ENCODE data around the gene PUDP. TPM values are rescaled to one million over a fixed set of nuclear protein-coding genes. Genes with fewer than 3 reads are reported as not detected.

The PUDP gene
- total and polyA plus RNA-seq, 12 donors = 4.3 to 29.3 (median 14.5) TPM

GRCh38 chrX:7149411-7149810 lies 1.5 kb upstream of the PUDP start:
- no peak for TF ChIP-seq CTCF (IDR thresholded peaks at IDR 0.05)
- no peak for TF ChIP-seq POLR2A (IDR thresholded peaks at IDR 0.05)
- no peak for DNase-seq
- Histone ChIP-seq H3K27me3 (no peaks in the 10 kb centered on the region), H3K9me3 (replicated peaks in 1 of 3) (no peaks in the 10 kb centered on the region), H3K4me1 (replicated peaks in 1 of 2) (peaks cover 8 to 10% of the 10 kb centered on the region in 2 donors), H3K36me3 (replicated peaks in 1 of 2) (no peaks in the 10 kb centered on the region), H3K27ac (no peak overlapping the region), H3K4me3 (no peak overlapping the region)
- intact Hi-C loops (cut with DNase I) = no loop called here
- 71 to 81% (median 74%) methylated on average over 5 of the region's 5 CpGs for WGBS, 4 donors

- Histone ChIP-seq H3K27me3 (no peaks in the 10 kb centered on the region), H3K4me3 (peak within 1 kb of the TSS; percentile 55 to 97 (median 66)), H3K36me3 (replicated peaks in 1 of 2) (no peaks in the 10 kb centered on the region), H3K4me1 (replicated peaks in 1 of 2) (peaks cover 8 to 10% of the 10 kb centered on the region in 2 donors), H3K27ac (peak within 1 kb of the TSS in 4 of 5 donors; percentile 70 to 94 (median 85)), H3K9me3 (replicated peaks in 1 of 3) (no peaks in the 10 kb centered on the region)
- peak; percentile 24 to 61 (median 48) for DNase-seq
- intact Hi-C loops (cut with DNase I) = no loop called here
- no peak for TF ChIP-seq CTCF (IDR thresholded peaks at IDR 0.05)
- peak in 1 of 2 donors; percentile 31 for TF ChIP-seq POLR2A (IDR thresholded peaks at IDR 0.05)
- WGBS, 4 donors = 0 to 1% (median 0%) methylated on average over 2 to 57 of the region's 61 CpGs
Measured at GRCh38 chrX:7147413-7147977, 458 bp downstream of the PUDP start, which contains the start of gene STS. Gene STS (plus strand): TSS chrX:7147712. CDS start chrX:7253200, 105,488 bp downstream.

- DNase-seq = no peak
- no peak for TF ChIP-seq CTCF (IDR thresholded peaks at IDR 0.05)
- no peak for TF ChIP-seq POLR2A (IDR thresholded peaks at IDR 0.05)
- Histone ChIP-seq H3K4me3 (peak overlapping the region in 2 of 4 donors; percentile 77 to 97), H3K36me3 (replicated peaks in 1 of 2) (no peaks in the 10 kb centered on the region), H3K27me3 (no peaks in the 10 kb centered on the region), H3K9me3 (replicated peaks in 1 of 3) (no peaks in the 10 kb centered on the region), H3K4me1 (replicated peaks in 1 of 2) (peaks cover 8 to 10% of the 10 kb centered on the region in 2 donors), H3K27ac (peak overlapping the region in 4 of 5 donors; percentile 37 to 94 (median 85))
- 14 to 21% (median 18%) methylated on average over 8 to 13 of the region's 13 CpGs for WGBS, 4 donors
- intact Hi-C loops (cut with DNase I) = no loop called here
Measured at GRCh38 chrX:7146703-7147412, 1.1 kb downstream of the PUDP start.

GRCh38 chrX:7146020-7146702 lies 1.8 kb downstream of the PUDP start:
- no peaks in the 10 kb centered on the region for H3K27me3 ChIP-seq
- no peaks in the 10 kb centered on the region for H3K9me3 ChIP-seq (replicated peaks in 1 of 3)
- 62 to 93% (median 71%) methylated on average over 3 of the region's 3 CpGs for WGBS, 4 donors
- H3K36me3 ChIP-seq (replicated peaks in 1 of 2) = no peaks in the 10 kb centered on the region
- no peak overlapping the region for H3K27ac ChIP-seq
- TF ChIP-seq CTCF (IDR thresholded peaks at IDR 0.05) (no peak), POLR2A (IDR thresholded peaks at IDR 0.05) (no peak)
- DNase-seq = no peak
- intact Hi-C loops (cut with DNase I) = no loop called here
- H3K4me3 ChIP-seq = no peak overlapping the region
- peaks cover 8 to 10% of the 10 kb centered on the region in 2 donors for H3K4me1 ChIP-seq (replicated peaks in 1 of 2)

Measured in adrenal gland (tissue), 12 donors.